Measurements from ENCODE around the gene RAD51AP2. TPM values are rescaled to one million over a fixed set of nuclear protein-coding genes. Genes with fewer than 3 reads are reported as not detected.

Gene RAD51AP2
- total and polyA plus RNA-seq, 2 donors (not counting 3 experiments of a cell fraction or from before 2014, with no cell fraction given): not detected

DNA sequence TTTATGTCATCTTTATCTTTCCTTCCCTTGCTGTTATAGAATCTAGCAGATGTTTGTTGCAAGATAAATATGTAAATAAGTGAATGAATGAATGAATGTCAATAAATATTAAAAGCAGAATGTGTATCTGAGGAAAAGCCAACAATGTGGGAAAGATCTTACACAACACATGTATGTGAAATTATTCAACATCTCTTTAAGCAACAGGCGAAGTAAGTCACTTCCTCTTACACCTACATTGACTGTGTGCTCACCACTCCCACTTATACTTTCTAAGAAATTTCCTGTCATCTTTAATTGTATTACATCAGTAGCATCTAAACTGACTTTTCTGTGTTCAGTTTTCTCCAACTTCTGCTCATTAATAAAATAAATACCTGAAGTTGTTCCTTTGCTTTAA, 43.0 kb downstream of the RAD51AP2 start:
- H3K27me3 ChIP-seq (ENCODE audit: control insufficient read depth in 2 of 2, insufficient read depth in 2 of 2, low read length in 2 of 2): no peaks in the 10 kb centered on the region
- H3K27ac ChIP-seq (ENCODE audit: insufficient read depth, low read depth, low read length): no peak overlapping the region
- H3K4me2 ChIP-seq (ENCODE audit: insufficient read depth, low read length): no peak overlapping the region
- H3K9ac ChIP-seq (replicated peaks; ENCODE audit: extremely low read depth, insufficient read depth, low read length): no peak overlapping the region
- CTCF ChIA-PET: no interaction called here
- no peak overlapping the region for H3K4me3 ChIP-seq (replicated peaks in 1 of 3; ENCODE audit: insufficient read depth in 1 of 3, low read depth in 1 of 3, low read length in 3 of 3)
- FAIRE-seq (no peak), DNase-seq (ENCODE audit: low read depth, low spot score) (no peak)
- H4K20me1 ChIP-seq (replicated peaks; ENCODE audit: control insufficient read depth, extremely low read depth, insufficient read depth, low read length): no peaks in the 10 kb centered on the region
- no peaks in the 10 kb centered on the region for H3K36me3 ChIP-seq (ENCODE audit: control insufficient read depth in 2 of 2, extremely low read depth in 1 of 2, insufficient read depth in 2 of 2, low read length in 2 of 2)
- H3K9me1 ChIP-seq (replicated peaks; ENCODE audit: control insufficient read depth, extremely low read depth, insufficient read depth, low read length): no peaks in the 10 kb centered on the region
- no peaks in the 10 kb centered on the region for H3K79me2 ChIP-seq (ENCODE audit: control insufficient read depth, insufficient read depth, low read length)
- no peaks in the 10 kb centered on the region for H3K9me3 ChIP-seq (replicated peaks; ENCODE audit: control insufficient read depth, insufficient read depth, low read length)
- POLR2A ChIA-PET: no interaction called here
- TF ChIP-seq, protein P1, sequence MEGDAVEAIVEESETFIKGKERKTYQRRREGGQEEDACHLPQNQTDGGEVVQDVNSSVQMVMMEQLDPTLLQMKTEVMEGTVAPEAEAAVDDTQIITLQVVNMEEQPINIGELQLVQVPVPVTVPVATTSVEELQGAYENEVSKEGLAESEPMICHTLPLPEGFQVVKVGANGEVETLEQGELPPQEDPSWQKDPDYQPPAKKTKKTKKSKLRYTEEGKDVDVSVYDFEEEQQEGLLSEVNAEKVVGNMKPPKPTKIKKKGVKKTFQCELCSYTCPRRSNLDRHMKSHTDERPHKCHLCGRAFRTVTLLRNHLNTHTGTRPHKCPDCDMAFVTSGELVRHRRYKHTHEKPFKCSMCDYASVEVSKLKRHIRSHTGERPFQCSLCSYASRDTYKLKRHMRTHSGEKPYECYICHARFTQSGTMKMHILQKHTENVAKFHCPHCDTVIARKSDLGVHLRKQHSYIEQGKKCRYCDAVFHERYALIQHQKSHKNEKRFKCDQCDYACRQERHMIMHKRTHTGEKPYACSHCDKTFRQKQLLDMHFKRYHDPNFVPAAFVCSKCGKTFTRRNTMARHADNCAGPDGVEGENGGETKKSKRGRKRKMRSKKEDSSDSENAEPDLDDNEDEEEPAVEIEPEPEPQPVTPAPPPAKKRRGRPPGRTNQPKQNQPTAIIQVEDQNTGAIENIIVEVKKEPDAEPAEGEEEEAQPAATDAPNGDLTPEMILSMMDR (IDR thresholded peaks at IDR 0.05; ENCODE audit: extremely low read depth in 1 of 2, insufficient read depth in 1 of 2, low read depth in 1 of 2, low read length in 2 of 2): no peak
- TF ChIP-seq EZH2 (IDR thresholded peaks at IDR 0.05; ENCODE audit: borderline replicate concordance, low read depth, low read length, severe bottlenecking): no peak
- TF ChIP-seq POLR2A (IDR thresholded peaks at IDR 0.05; ENCODE audit: low read depth, low read length): no peak
- no peak for TF ChIP-seq GATA2 (IDR thresholded peaks at IDR 0.05; ENCODE audit: insufficient read depth, insufficient read length, low read depth, low read length)
- TF ChIP-seq FOS (IDR thresholded peaks at IDR 0.05; ENCODE audit: borderline replicate concordance, insufficient read depth, low read length): no peak
- TF ChIP-seq, protein P2, sequence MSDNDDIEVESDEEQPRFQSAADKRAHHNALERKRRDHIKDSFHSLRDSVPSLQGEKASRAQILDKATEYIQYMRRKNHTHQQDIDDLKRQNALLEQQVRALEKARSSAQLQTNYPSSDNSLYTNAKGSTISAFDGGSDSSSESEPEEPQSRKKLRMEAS (IDR thresholded peaks at IDR 0.05; ENCODE audit: insufficient read depth, insufficient read length): no peak
- TF ChIP-seq MYC (IDR thresholded peaks at IDR 0.05; ENCODE audit: low read depth, low read length): no peak
- no peak for TF ChIP-seq JUN (IDR thresholded peaks at IDR 0.05; ENCODE audit: borderline replicate concordance, insufficient read depth, insufficient read length, low read depth)
- TF ChIP-seq POLR2AphosphoS5 (IDR thresholded peaks at IDR 0.05; ENCODE audit: insufficient read depth, low read depth, low read length): no peak
- no TSS peak for BruUV-seq (replicated peaks)
- H3K4me1 ChIP-seq (ENCODE audit: control insufficient read depth, extremely low read depth, insufficient read depth, low read length): no peaks in the 10 kb centered on the region
- H2AFZ ChIP-seq (ENCODE audit: low read depth, low read length): no peak overlapping the region
- dilution Hi-C loops (cut with MboI; ENCODE audit: extremely low pct_ligation_motif_present, low sequenced_read_pairs): no loop called here
- intact Hi-C loops (cut with micrococcal nuclease): no loop called here
